Measurements from ENCODE around the gene UBB. TPM values are rescaled to one million over a fixed set of nuclear protein-coding genes. Genes with fewer than 3 reads are reported as not detected.

Gene UBB
- total RNA-seq (2021; ENCODE audit: unreplicated experiment) (1,654 TPM), Bru-seq, nascent RNA (percentile 99 among the genes with signal in this experiment), BruChase-seq, experiment 1, labeled RNA remaining after a 2-hour chase (percentile 99 among the genes with signal in this experiment), BruChase-seq, experiment 2, labeled RNA remaining after a 6-hour chase (percentile 100 among the genes with signal in this experiment)
- polyA plus RNA-seq (2012; ENCODE audit: insufficient read length), result 2,068 TPM
- long read RNA-seq, transcript UBB-203 (2 exons, 1,012 nt), result minor isoform, 100 of 605 reads
- long read RNA-seq, transcript UBB-201 (2 exons, 1,225 nt), result major isoform, 374 of 605 reads
- long read RNA-seq, transcript UBB-202 (2 exons, 1,014 nt), result minor isoform, 29 of 605 reads
- long read RNA-seq, partial matches to known transcripts, result 99 of 605 reads
- long read RNA-seq, other reads (novel, unspliced or antisense), result 3 of 605 reads

GRCh38 chr17:16380640-16381495 lies at the start of gene UBB:
Gene UBB (plus strand): TSS chr17:16381091. CDS start chr17:16381908, 817 bp downstream.
- in situ Hi-C loops (cut with HindIII; ENCODE audit: low pct_unique_long_range_greater_than_20kb, low sequenced_read_pairs), result no loop called here
- Histone ChIP-seq H3K27me3 (ENCODE audit: control insufficient read depth, insufficient read depth, low read length) (no peaks in the 10 kb centered on the region), H3K4me1 (ENCODE audit: control insufficient read depth, insufficient read depth, low read length) (peaks cover 29% of the 10 kb centered on the region), H3K36me3 (ENCODE audit: control insufficient read depth, insufficient read depth, low read length) (peaks cover 5% of the 10 kb centered on the region), H3K4me3 (ENCODE audit: low read depth in 2 of 2, low read length in 2 of 2) (peak within 1 kb of the TSS; percentile 76 to 97), H3K27ac (ENCODE audit: low read length) (peak within 1 kb of the TSS; percentile 98), H3K9me3 (ENCODE audit: control insufficient read depth, insufficient read depth, low read depth, low read length) (no peaks in the 10 kb centered on the region)
- DNase-seq (ENCODE audit: low read depth, low spot score) (peak; percentile 90), ATAC-seq (peak; percentile 95)
- peak; percentile 99 for TF ChIP-seq POLR2AphosphoS5 (IDR thresholded peaks at IDR 0.05; ENCODE audit: low read depth, low read length)
- no peak for TF ChIP-seq CTCF (IDR thresholded peaks at IDR 0.05)
- TF ChIP-seq SIN3A (IDR thresholded peaks at IDR 0.05; ENCODE audit: borderline replicate concordance, insufficient read depth, low read depth, low read length), result peak; percentile 65; the same call in 1 of the 2 replicates
- TF ChIP-seq TCF7L2 (IDR thresholded peaks at IDR 0.05; ENCODE audit: low read depth, low read length), result peak; percentile 72
- TF ChIP-seq REST (IDR thresholded peaks at IDR 0.05; ENCODE audit: insufficient read depth in 1 of 2, low read depth in 2 of 2, low read length in 1 of 2), result no peak; a peak in 1 of 4 replicates
- ChIA-PET POLR2A (interaction anchor here (0.5 to 1.8 kb wide), 7 partner anchors 35 to 265 kb away, joined by 3 to 15 read pairs (median 7); partner anchors contain the start of gene TRPV2), CTCF (no interaction called here)
- no TSS peak for BruUV-seq (replicated peaks)
- intact Hi-C loops (cut with micrococcal nuclease; ENCODE audit: unreplicated experiment), result loop anchor here (10.0 kb wide), 1 partner anchor 54 kb away; no protein-coding TSS in a partner anchor

GRCh38 chr17:16338391-16338790 lies 42.5 kb upstream of the UBB start:
- Histone ChIP-seq H3K36me3 (ENCODE audit: control insufficient read depth, insufficient read depth, low read length) (no peaks in the 10 kb centered on the region), H3K27me3 (ENCODE audit: control insufficient read depth, insufficient read depth, low read length) (no peaks in the 10 kb centered on the region), H3K27ac (ENCODE audit: low read length) (no peak overlapping the region), H3K4me3 (ENCODE audit: low read depth in 2 of 2, low read length in 2 of 2) (no peak overlapping the region), H3K9me3 (ENCODE audit: control insufficient read depth, insufficient read depth, low read depth, low read length) (no peaks in the 10 kb centered on the region), H3K4me1 (ENCODE audit: control insufficient read depth, insufficient read depth, low read length) (no peaks in the 10 kb centered on the region)
- in situ Hi-C loops (cut with HindIII; ENCODE audit: low pct_unique_long_range_greater_than_20kb, low sequenced_read_pairs), result no loop called here
- ATAC-seq (no peak), DNase-seq (ENCODE audit: low read depth, low spot score) (no peak)
- TF ChIP-seq POLR2AphosphoS5 (IDR thresholded peaks at IDR 0.05; ENCODE audit: low read depth, low read length) (no peak), CTCF (IDR thresholded peaks at IDR 0.05) (no peak), SIN3A (IDR thresholded peaks at IDR 0.05; ENCODE audit: borderline replicate concordance, insufficient read depth, low read depth, low read length) (no peak), REST (IDR thresholded peaks at IDR 0.05; ENCODE audit: insufficient read depth in 1 of 2, low read depth in 2 of 2, low read length in 1 of 2) (no peak), TCF7L2 (IDR thresholded peaks at IDR 0.05; ENCODE audit: low read depth, low read length) (no peak)
- intact Hi-C loops (cut with micrococcal nuclease; ENCODE audit: unreplicated experiment), result no loop called here
- BruUV-seq (replicated peaks), result no TSS peak
- ChIA-PET CTCF (interaction anchor here (0.7 kb wide), 1 partner anchor 102 kb away, joined by 3 read pairs; no protein-coding TSS in a partner anchor), POLR2A (no interaction called here)

Measured in Panc1 (cell line).